ENCODE measurements around the gene TWNK.

GRCh38 chr10:101042667-101043362, 55.5 kb downstream of the TWNK start:
- TF ChIP-seq TAF1 (IDR thresholded peaks at IDR 0.05; ENCODE audit: borderline replicate concordance, low read depth, low read length): peak; percentile 52
- TF ChIP-seq POLR2AphosphoS5 (IDR thresholded peaks at IDR 0.05; ENCODE audit: low read depth, low read length): peak; percentile 75

All from GM12892 (cell line).